ENCODE results near the gene IRX2.

The IRX2 gene

DNA sequence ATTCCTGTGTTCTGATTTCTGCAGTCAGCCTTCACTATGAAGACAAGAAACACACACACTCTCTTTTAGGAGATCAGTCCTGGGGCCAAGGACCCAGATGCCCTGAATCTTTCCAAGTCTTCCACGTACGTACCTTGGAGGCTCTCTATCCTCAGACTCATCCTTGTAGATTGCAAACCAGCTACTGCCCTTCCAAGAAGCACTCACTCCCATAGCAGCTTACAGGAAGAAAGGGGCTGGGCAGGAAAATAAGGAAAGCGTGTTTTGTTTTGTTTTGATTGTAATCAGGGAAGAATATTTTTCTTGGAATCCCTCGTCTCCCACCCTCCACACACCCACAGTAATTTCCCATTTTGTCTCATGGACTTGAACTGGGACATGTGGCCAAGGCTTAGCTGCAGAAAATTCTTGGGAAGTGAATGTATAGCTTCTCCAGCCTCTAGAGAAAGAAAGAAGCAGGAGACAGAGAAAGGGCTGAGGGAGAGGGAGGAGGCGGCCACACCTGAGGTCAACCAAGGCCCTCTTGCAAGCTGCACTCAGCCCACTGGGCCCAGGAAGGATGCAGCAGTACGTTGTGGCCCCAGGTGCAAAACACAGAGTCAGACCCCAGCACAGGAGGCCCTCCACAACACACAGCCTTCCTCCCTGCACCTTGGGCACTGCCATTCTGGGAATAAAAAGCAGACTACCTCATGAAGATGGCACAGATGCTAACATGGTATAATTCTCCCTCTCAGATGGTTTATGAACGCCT is 29.9 kb downstream of the IRX2 start:
- DNase-seq = no peak
- Histone ChIP-seq H3K27ac (ENCODE audit: low read length) (no peak overlapping the region), H3K9me3 (replicated peaks; ENCODE audit: insufficient read depth, low read length) (no peaks in the 10 kb centered on the region), H3K9ac (ENCODE audit: low read length) (no peak overlapping the region), H3K4me1 (ENCODE audit: low read length) (no peaks in the 10 kb centered on the region), H3K9me2 (replicated peaks; ENCODE audit: insufficient read depth, low read length) (no peaks in the 10 kb centered on the region), H3K27me3 (replicated peaks; ENCODE audit: insufficient read depth, low read length) (no peaks in the 10 kb centered on the region), H3K4me2 (ENCODE audit: low read depth, low read length) (no peak overlapping the region), H2AFZ (ENCODE audit: low read length) (no peak overlapping the region), H3F3A (ENCODE audit: insufficient read depth, low read length) (no peaks in the 10 kb centered on the region), H3K79me2 (ENCODE audit: low read length) (no peaks in the 10 kb centered on the region), H3K4me3 (ENCODE audit: low read length) (no peak overlapping the region), H3K36me3 (replicated peaks; ENCODE audit: insufficient read depth, low read length) (no peaks in the 10 kb centered on the region), H4K20me1 (ENCODE audit: insufficient read depth, low read length) (no peaks in the 10 kb centered on the region)
- no peak for TF ChIP-seq EZH2phosphoT487 (IDR thresholded peaks at IDR 0.05; ENCODE audit: low read length)
- TF ChIP-seq, protein P1, sequence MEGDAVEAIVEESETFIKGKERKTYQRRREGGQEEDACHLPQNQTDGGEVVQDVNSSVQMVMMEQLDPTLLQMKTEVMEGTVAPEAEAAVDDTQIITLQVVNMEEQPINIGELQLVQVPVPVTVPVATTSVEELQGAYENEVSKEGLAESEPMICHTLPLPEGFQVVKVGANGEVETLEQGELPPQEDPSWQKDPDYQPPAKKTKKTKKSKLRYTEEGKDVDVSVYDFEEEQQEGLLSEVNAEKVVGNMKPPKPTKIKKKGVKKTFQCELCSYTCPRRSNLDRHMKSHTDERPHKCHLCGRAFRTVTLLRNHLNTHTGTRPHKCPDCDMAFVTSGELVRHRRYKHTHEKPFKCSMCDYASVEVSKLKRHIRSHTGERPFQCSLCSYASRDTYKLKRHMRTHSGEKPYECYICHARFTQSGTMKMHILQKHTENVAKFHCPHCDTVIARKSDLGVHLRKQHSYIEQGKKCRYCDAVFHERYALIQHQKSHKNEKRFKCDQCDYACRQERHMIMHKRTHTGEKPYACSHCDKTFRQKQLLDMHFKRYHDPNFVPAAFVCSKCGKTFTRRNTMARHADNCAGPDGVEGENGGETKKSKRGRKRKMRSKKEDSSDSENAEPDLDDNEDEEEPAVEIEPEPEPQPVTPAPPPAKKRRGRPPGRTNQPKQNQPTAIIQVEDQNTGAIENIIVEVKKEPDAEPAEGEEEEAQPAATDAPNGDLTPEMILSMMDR (IDR thresholded peaks at IDR 0.05; ENCODE audit: low read length) = no peak
- TF ChIP-seq EZH2 (optimal IDR thresholded peaks at IDR 0.05; ENCODE audit: low read depth, low read length) = no peak

DNA sequence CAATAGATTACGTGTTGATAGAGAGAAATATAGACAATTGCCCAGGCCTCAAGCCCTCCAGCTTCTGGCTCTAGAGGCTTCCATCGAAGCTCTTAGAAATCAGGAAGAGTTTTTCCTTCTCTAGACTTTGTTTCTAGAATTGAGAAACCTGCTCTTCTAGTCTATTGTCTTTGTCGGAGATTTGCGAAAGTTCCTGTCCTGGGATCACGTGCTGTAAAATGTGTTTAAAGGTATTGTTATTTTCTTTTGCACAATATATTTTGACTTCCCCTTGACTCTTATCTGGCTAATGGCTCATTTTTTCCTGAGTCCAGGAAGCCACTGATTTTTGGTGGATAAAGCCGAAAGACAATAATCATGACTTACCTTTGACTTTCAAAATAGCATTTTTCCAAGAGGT is 32.1 kb downstream of the IRX2 start:
- no peaks in the 10 kb centered on the region for H4K20me1 ChIP-seq (ENCODE audit: insufficient read depth, low read length)
- no peak overlapping the region for H2AFZ ChIP-seq (ENCODE audit: low read length)
- H3K36me3 ChIP-seq (replicated peaks; ENCODE audit: insufficient read depth, low read length) = no peaks in the 10 kb centered on the region
- no peak overlapping the region for H3K27ac ChIP-seq (ENCODE audit: low read length)
- no peaks in the 10 kb centered on the region for H3K79me2 ChIP-seq (ENCODE audit: low read length)
- H3K4me3 ChIP-seq (ENCODE audit: low read length) = no peak overlapping the region
- H3K4me2 ChIP-seq (ENCODE audit: low read depth, low read length) = no peak overlapping the region
- H3K9ac ChIP-seq (ENCODE audit: low read length) = no peak overlapping the region
- H3F3A ChIP-seq (ENCODE audit: insufficient read depth, low read length) = no peaks in the 10 kb centered on the region
- no peaks in the 10 kb centered on the region for H3K27me3 ChIP-seq (replicated peaks; ENCODE audit: insufficient read depth, low read length)
- H3K4me1 ChIP-seq (ENCODE audit: low read length) = no peaks in the 10 kb centered on the region
- H3K9me2 ChIP-seq (replicated peaks; ENCODE audit: insufficient read depth, low read length) = no peaks in the 10 kb centered on the region
- H3K9me3 ChIP-seq (replicated peaks; ENCODE audit: insufficient read depth, low read length) = no peaks in the 10 kb centered on the region
- no peak for DNase-seq
- TF ChIP-seq EZH2 (optimal IDR thresholded peaks at IDR 0.05; ENCODE audit: low read depth, low read length) (no peak), EZH2phosphoT487 (IDR thresholded peaks at IDR 0.05; ENCODE audit: low read length) (no peak)
- TF ChIP-seq, protein P1 (IDR thresholded peaks at IDR 0.05; ENCODE audit: low read length) = no peak

- H3K9me2 ChIP-seq (replicated peaks; ENCODE audit: insufficient read depth, low read length) = no peaks in the 10 kb centered on the region
Observed at GRCh38 chr5:2718115-2718514, 33.4 kb downstream of the IRX2 start.

More at GRCh38 chr5:2718115-2718514, 33.4 kb downstream of the IRX2 start:
- H3F3A ChIP-seq (ENCODE audit: insufficient read depth, low read length) = no peaks in the 10 kb centered on the region
- H2AFZ ChIP-seq (ENCODE audit: low read length) = no peak overlapping the region
- H3K79me2 ChIP-seq (ENCODE audit: low read length) = no peaks in the 10 kb centered on the region
- no peaks in the 10 kb centered on the region for H4K20me1 ChIP-seq (ENCODE audit: insufficient read depth, low read length)
- no peaks in the 10 kb centered on the region for H3K4me1 ChIP-seq (ENCODE audit: low read length)
- H3K9me3 ChIP-seq (replicated peaks; ENCODE audit: insufficient read depth, low read length) = no peaks in the 10 kb centered on the region
- no peak overlapping the region for H3K9ac ChIP-seq (ENCODE audit: low read length)
- no peak overlapping the region for H3K27ac ChIP-seq (ENCODE audit: low read length)
- no peak overlapping the region for H3K4me3 ChIP-seq (ENCODE audit: low read length)
- TF ChIP-seq, protein P1 (IDR thresholded peaks at IDR 0.05; ENCODE audit: low read length) = no peak
- TF ChIP-seq EZH2 (optimal IDR thresholded peaks at IDR 0.05; ENCODE audit: low read depth, low read length) (no peak), EZH2phosphoT487 (IDR thresholded peaks at IDR 0.05; ENCODE audit: low read length) (no peak)
- no peak overlapping the region for H3K4me2 ChIP-seq (ENCODE audit: low read depth, low read length)
- no peaks in the 10 kb centered on the region for H3K36me3 ChIP-seq (replicated peaks; ENCODE audit: insufficient read depth, low read length)
- DNase-seq = no peak
- H3K27me3 ChIP-seq (replicated peaks; ENCODE audit: insufficient read depth, low read length) = no peaks in the 10 kb centered on the region
